IgD-negative memory B cell (primary cell): Measurements from ENCODE around the gene AOPEP. TPM values are rescaled to one million over a fixed set of nuclear protein-coding genes. Genes with fewer than 3 reads are reported as not detected.

ENCODE experiments used
- H3K27ac Mint-ChIP-seq, 3 donors: one replicate each; pipeline ENCODE4 v1.8.0; 2020 to 2022; ENCODE audit warnings: mild to moderate bottlenecking in 3 of 3, mixed read lengths in 3 of 3, moderate library complexity in 1 of 3
- H3K27me3 Mint-ChIP-seq: one replicate; pipeline ENCODE4 v1.8.0; 2021; ENCODE audit warnings: mixed read lengths
- H3K36me3 Mint-ChIP-seq: one replicate; pipeline ENCODE4 v1.8.0; 2020; ENCODE audit warnings: mild to moderate bottlenecking, mixed read lengths
- H3K4me1 Mint-ChIP-seq, 3 donors: one replicate each; pipeline ENCODE4 v1.8.0; 2020 to 2022; ENCODE audit warnings: mixed read lengths in 3 of 3, mild to moderate bottlenecking in 1 of 3
- H3K4me3 Mint-ChIP-seq, 4 donors: one replicate each; pipeline ENCODE4 v1.8.0; 2020 to 2022; ENCODE audit warnings: mild to moderate bottlenecking in 4 of 4, mixed read lengths in 4 of 4, moderate library complexity in 3 of 4
- H3K9me3 Mint-ChIP-seq, 3 donors: one replicate each; pipeline ENCODE4 v1.8.0; 2020 to 2021; ENCODE audit warnings: mixed read lengths in 3 of 3, mild to moderate bottlenecking in 1 of 3
- polyA plus RNA-seq: library from polyadenylated mRNA; unstranded; fragments of 300-500 nt; fragmentation: Illumina TruSeq; gene quantifications from one replicate; pipeline ENCODE4 v1.2.3, GENCODE V29; 2021

Gene AOPEP
- polyA plus RNA-seq, 1 donor from 2014 or later = 4.5 TPM

DNA sequence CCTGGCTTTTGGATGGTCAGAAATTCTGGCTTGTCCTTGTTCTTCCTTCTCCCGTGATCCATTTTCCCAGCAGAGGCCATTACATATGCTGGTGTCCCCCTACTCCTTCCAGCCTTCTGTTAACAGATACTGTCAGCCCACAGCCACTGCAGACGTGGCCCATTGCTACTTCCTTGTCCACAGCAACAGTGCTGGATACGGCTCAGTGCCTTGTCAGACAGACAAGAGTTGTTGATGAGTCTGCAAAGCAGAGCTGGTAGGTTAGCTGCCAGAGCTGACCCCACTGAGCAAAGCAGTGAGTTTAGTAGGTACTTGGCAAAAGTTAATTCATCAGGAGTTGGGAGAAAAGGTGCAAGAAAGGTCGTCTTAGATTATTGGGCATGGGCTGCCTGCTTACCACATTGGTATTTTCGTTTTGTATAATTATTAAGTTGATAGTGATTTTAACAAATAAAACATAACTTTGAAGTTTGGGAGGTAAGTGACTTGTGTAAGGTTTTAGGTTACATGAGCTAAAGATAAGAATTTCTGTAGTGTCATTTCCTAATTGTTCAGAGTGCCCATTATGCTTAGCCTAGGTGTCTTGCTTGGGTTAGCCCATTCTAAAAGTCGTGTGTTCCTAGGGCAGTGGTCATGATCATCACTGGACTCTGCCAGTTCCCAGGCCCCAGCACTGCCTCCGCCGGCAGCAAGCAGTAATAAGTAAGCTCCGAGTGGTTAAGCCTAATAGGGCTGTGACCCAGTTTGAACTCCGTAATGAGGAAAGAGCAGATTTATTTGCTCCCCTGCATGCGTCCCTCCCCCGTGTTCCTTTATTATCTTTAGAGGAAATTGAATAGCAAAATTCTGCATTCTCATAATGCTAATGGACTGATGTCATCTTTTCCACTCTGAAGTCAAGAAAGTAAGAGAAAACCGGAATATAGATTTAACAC, 299.0 kb downstream of the AOPEP start:
- no peak overlapping the region for H3K27ac Mint-ChIP-seq
- no peaks in the 10 kb centered on the region for H3K27me3 Mint-ChIP-seq
- H3K4me1 Mint-ChIP-seq = no peaks in the 10 kb centered on the region
- no peak overlapping the region for H3K4me3 Mint-ChIP-seq
- H3K36me3 Mint-ChIP-seq = peaks cover 5% of the 10 kb centered on the region
- H3K9me3 Mint-ChIP-seq = no peaks in the 10 kb centered on the region

DNA sequence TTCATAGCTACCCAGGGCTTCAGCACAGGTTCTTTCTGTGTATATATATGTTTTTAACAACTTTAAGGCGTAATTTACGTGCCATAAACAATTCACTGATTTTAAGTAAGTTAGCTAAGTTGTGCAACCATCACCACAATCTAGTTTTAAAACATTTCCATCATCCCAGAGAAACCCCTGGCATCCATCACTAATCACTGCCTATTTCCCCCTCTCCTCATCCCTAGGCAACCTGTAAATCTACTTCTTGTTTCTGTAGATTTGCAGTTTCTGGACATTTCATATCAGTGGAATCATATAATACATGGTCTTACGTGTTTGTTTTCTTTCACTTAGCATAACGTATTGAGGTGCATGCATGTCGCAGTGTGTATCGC, 299.6 kb downstream of the AOPEP start:
- Mint-ChIP-seq H3K27me3 (no peaks in the 10 kb centered on the region), H3K4me1 (no peaks in the 10 kb centered on the region), H3K27ac (no peak overlapping the region), H3K9me3 (no peaks in the 10 kb centered on the region), H3K4me3 (no peak overlapping the region), H3K36me3 (peaks cover 5% of the 10 kb centered on the region)

DNA sequence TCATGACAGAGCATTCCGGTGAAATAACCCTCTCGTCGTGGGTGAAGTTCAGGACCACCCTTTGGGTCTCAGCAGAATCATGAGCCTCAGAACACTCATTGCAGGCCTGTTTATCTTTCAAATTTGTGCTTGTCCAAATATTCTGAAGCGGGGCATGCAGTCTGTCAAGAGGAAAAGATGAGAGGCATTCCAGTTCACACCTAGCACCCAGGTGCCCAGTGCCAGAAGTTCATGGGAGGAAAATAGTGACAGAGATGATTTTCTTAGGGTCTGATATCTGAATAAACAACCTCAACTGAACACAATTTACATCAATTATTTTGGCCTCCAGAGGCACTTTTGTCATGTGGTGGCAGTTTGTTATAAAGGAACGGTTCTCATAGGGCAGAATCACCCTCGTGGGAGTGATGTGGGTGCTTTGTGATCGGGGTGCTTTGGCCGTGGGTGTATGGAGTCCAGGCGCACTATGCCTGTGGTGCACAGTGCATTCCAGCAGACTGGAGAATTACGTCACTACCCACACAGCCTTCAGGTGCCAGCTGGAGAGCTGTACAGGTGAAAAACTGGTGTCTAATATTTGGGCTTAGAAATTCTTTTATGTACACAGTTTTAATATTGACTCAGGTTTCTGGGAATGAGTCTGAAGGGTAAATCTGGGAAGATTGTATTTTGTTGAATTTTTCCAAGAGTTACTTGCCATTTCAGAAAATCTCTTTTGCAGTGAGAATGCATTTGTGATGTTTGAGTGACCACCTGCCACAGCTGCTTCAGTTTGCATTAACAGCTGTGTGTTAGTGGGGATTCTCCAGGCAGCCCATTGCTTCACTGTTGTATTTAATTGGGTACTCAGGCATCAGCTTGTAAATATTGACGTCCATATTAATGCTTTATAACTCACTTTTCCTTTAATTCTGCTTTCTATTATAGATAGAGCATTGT, 301.7 kb downstream of the AOPEP start:
- H3K9me3 Mint-ChIP-seq = no peaks in the 10 kb centered on the region
- peaks cover 3% of the 10 kb centered on the region for H3K36me3 Mint-ChIP-seq
- H3K4me1 Mint-ChIP-seq = no peaks in the 10 kb centered on the region
- no peak overlapping the region for H3K27ac Mint-ChIP-seq
- H3K4me3 Mint-ChIP-seq = no peak overlapping the region
- H3K27me3 Mint-ChIP-seq = no peaks in the 10 kb centered on the region

DNA sequence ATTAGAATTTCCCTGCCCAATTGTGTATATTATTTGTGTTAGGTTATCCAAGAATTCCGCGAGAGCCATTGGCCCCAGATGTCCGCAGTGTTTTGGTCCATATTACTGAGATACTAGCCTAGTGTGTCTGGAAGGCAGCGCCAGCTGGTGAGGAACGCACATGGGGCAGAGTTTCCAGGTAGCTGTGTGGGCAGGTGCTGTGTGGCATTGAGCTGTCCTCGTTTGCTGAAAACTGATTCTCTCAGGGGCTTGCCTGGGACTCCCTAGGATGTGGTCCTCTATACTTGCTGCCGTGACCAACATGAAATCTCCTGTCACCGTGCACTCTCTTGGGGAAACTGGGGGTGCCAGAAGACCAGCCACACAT, 302.3 kb downstream of the AOPEP start:
- Mint-ChIP-seq H3K9me3 (no peaks in the 10 kb centered on the region), H3K4me1 (no peaks in the 10 kb centered on the region), H3K27me3 (no peaks in the 10 kb centered on the region), H3K4me3 (no peak overlapping the region), H3K27ac (no peak overlapping the region), H3K36me3 (peaks cover 3% of the 10 kb centered on the region)

DNA sequence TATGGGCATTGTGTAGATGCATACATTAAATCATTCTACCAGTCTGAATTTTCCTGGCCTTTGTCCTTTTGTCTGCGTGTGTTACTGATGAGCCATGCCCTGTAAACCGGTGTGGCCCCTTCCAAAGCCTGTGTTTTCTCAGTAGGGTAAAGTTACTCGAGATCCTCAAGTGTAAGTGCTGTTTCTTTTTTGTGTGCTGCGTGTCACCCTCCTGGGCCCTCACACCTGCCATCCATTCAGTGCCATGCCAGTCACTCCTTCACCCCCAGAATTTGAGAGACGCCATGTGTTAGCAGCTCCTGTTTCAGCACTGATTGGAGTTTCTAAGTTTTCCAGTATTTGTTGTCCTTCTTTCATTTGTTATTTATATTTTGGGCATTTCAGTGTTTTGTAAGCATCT, 302.8 kb downstream of the AOPEP start:
- no peaks in the 10 kb centered on the region for H3K27me3 Mint-ChIP-seq
- peaks cover 3% of the 10 kb centered on the region for H3K36me3 Mint-ChIP-seq
- no peaks in the 10 kb centered on the region for H3K9me3 Mint-ChIP-seq
- H3K27ac Mint-ChIP-seq = peak overlapping the region in 1 of 3 donors; percentile 28
- no peak overlapping the region for H3K4me3 Mint-ChIP-seq
- H3K4me1 Mint-ChIP-seq = no peaks in the 10 kb centered on the region

DNA sequence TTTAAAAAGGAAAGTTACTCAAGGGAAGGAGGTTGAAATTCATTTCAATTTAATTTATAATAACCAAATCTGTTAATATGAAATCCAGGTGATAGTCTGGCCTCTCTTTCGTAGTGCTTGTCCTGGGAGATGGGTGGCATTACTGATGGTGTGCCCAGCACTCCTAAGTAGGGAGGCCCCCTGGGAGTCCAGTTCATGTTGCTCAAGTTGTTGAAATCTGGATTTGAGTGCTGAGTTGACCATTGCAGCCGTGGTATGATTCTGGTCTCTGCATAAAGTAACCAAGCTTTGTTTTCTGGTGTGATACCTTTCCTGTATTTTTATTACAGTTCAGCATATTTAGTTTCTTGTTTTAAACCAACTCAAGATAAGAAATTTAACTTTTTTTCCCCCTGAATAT, 303.2 kb downstream of the AOPEP start:
- no peaks in the 10 kb centered on the region for H3K4me1 Mint-ChIP-seq
- peaks cover 3% of the 10 kb centered on the region for H3K36me3 Mint-ChIP-seq
- no peak overlapping the region for H3K4me3 Mint-ChIP-seq
- no peaks in the 10 kb centered on the region for H3K9me3 Mint-ChIP-seq
- peak overlapping the region in 1 of 3 donors; percentile 28 for H3K27ac Mint-ChIP-seq
- no peaks in the 10 kb centered on the region for H3K27me3 Mint-ChIP-seq

DNA sequence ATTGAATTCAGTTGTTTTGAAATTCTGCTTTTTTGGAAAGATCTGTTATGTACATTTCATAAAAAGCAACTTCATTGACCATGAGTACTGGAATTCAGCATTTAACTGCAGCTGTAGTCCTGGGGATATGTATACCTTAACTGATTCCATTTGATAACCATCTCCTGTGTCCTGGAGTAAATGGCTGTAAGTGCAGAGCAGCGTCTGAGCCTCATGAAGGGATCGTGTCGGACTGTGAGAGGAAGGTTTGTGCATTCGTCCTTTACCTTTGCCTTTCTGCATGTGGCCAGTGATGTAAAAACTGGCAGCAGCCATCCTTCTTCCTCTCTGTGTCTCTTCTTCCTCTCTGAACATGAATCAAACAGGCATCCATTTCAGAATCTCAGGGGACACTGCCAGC, 303.8 kb downstream of the AOPEP start:
- Mint-ChIP-seq H3K9me3 (no peaks in the 10 kb centered on the region), H3K27me3 (no peaks in the 10 kb centered on the region), H3K4me3 (no peak overlapping the region), H3K36me3 (peaks cover 3% of the 10 kb centered on the region), H3K4me1 (no peaks in the 10 kb centered on the region), H3K27ac (no peak overlapping the region)

DNA sequence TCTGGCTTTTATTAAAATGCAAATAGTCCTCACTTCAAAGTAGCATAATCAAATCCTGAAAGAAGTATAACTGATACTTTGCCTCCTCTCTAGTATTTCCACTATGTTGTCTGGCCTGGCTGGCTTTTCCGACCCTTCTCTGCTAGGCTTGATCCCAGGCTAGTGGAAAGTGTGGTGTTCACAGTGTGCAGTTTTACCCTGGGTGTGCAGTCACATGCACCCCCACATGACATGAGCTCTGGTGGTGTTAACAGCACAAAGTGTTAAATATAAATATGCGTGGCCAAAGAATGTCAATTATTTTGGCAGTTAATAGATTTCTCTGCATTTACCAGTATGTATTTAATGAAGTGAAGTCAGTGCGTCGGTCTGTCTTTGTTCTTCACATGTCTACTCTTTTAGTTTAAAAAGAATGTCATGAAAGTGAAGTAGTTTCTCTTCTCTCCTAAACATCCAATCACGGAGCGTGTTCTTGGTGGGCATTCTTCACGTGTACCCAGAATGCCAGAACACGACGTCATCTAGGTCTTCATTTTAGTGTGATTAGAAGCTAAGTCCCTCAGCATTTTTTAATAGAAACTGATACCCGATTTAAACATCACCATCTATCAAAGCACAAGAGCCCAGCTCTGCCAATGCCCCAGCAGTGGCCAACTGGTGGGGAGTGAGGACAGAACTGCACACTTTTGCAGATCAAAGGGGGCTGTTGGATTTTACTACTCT, 304.6 kb downstream of the AOPEP start:
- no peaks in the 10 kb centered on the region for H3K4me1 Mint-ChIP-seq
- peaks cover 3% of the 10 kb centered on the region for H3K36me3 Mint-ChIP-seq
- H3K27ac Mint-ChIP-seq = no peak overlapping the region
- no peaks in the 10 kb centered on the region for H3K27me3 Mint-ChIP-seq
- no peak overlapping the region for H3K4me3 Mint-ChIP-seq
- no peaks in the 10 kb centered on the region for H3K9me3 Mint-ChIP-seq

DNA sequence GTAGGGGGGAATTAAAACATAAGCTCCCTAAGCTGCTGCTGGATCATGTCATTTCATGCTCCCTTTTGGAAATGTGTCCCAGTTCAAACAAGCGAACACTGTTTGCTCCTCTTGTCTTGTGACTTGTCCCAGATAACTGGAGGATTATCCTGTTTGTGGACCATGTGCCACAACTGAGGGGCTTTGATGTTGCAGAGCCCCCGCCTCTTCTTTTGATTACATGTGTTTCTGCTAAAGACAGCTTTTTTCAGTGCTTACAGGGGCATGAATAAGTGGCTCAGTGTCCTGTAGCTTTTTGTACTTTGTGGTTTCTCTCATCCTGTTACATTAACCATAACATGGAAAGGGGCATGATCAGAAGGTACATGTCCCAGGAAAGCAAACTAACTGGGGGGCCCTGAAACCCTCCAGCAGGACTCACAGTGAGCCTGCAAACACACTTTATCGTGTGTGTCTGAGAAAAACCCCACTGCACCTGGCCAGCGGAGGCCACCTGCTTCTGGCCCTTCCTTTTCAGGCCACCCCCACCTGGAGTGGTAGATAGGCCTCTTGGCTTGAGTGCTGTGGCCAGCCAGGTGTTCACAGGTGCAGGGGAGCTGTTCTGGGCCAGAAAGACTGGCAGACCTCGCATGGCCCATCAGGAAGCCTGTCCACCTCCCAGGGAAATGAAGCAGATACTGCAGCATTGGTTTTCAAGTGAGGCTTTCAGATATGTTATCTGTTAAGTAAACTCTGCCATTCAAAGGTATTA, 305.4 kb downstream of the AOPEP start:
- Mint-ChIP-seq H3K4me3 (no peak overlapping the region), H3K36me3 (peaks cover 3% of the 10 kb centered on the region), H3K4me1 (no peaks in the 10 kb centered on the region), H3K27ac (no peak overlapping the region), H3K9me3 (no peaks in the 10 kb centered on the region), H3K27me3 (no peaks in the 10 kb centered on the region)

DNA sequence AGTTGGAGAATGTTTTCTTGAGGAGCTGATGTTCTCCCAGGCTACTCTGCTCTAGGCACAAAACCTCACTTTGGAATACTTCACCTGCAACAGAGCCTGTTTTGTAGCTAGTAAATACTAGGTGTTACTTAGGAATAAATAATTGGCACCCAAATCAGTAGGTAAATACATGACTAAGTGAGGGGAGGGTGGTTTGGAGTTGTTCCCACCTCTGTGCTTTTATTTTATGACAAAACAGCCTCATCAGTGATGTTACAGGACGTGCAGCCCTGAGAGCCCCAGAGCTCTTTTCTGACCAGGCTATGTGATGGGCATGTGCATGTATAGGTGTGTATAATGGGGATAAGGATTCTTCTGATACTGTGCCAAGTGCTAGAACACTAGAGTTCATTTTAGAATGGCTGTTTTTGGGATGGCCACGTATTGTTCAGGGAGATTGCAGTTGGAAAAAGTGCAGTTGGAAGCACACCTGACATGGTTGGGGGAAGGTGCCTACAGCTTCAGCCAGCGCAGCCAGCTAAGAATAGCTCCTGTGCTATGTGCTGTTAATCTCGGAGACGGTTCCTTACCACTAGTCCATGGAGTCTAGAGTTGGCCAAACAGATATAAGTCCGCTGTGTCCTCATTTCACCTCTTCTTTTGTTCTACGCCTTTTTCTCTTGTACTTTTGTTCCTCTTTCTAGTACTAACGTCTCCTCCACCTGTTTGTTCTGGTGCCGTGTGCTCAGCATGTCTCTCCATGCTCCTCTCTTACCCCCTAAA, 306.3 kb downstream of the AOPEP start:
- Mint-ChIP-seq H3K27me3 (no peaks in the 10 kb centered on the region), H3K27ac (no peak overlapping the region), H3K9me3 (no peaks in the 10 kb centered on the region), H3K4me1 (no peaks in the 10 kb centered on the region), H3K36me3 (peaks cover 1% of the 10 kb centered on the region), H3K4me3 (no peak overlapping the region)

DNA sequence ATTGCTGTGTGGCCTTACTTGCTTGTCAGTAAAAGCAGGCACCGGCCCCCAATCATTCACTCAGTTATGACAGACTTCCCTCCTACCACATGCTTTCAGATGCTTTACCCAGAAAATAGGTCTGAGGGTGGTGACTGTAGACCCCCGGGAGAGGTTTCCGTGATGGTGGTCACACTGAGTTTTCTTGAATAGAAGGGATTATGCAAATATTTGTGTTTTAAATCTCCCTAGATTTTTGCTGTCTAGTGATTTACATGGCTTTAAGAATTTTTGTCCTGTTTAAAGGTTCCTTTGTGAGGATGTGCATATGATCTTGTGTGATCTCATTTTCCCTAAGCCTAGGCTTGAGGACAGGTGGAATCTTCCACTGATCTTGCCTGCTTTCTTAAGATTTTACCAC, 309.3 kb downstream of the AOPEP start:
- peaks cover 7% of the 10 kb centered on the region for H3K36me3 Mint-ChIP-seq
- no peaks in the 10 kb centered on the region for H3K9me3 Mint-ChIP-seq
- H3K27me3 Mint-ChIP-seq = no peaks in the 10 kb centered on the region
- no peaks in the 10 kb centered on the region for H3K4me1 Mint-ChIP-seq
- no peak overlapping the region for H3K27ac Mint-ChIP-seq
- no peak overlapping the region for H3K4me3 Mint-ChIP-seq

DNA sequence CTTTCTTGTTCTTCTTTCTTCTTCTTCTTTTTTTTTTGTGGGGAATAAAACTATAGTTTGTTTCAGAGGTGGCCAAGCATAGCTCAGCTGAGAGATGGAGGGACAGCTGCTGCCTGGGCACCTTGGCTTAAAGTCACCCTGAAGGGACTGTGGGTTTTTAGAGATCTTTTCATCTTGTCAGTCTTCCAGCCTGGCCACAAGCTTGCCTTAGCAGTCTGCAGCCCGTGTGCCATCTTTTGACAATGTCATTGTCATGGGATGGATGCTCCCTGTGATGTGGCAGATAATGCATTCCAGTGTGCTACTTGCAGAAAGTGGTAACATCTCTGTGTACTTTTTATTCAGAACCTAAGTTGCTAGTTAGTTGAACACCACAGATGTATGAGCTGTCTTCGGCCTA, 310.2 kb downstream of the AOPEP start:
- Mint-ChIP-seq H3K27ac (no peak overlapping the region), H3K27me3 (no peaks in the 10 kb centered on the region), H3K36me3 (peaks cover 5% of the 10 kb centered on the region), H3K4me1 (no peaks in the 10 kb centered on the region), H3K9me3 (no peaks in the 10 kb centered on the region), H3K4me3 (no peak overlapping the region)

DNA sequence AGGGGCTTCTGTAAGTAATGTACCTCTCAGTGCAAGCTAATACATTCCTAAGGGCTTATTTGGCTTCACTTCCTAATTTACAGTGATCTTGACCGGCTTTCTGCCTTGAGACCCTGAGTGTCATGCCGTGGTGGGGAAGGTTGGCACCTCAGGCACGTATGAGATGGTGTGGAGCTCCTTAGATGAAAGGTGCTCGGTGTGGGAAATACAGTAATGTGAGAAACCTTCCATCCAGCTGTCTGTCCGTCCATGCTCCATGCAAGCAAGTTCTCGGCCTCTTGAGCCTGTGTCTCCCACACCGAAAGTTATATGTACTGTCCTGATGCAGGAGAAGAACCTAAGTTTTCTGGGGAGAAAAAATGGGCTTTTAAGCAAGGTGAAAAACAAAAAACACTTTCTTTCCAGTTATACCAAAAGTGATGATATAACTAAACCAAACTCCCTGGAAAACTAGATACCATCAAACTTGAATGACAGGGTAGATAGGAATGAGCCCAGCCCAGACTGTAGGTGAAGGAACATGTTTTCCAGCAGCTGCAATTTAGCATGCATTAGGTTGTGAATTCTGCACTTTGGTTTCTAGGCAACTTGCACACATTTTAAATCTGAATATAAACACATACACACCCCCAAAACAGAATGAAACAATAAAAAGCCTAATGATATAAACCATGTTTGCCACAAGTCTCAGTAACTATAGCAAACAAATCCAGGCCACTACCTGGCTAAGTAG, 311.5 kb downstream of the AOPEP start:
- peaks cover 5% of the 10 kb centered on the region for H3K36me3 Mint-ChIP-seq
- H3K9me3 Mint-ChIP-seq = no peaks in the 10 kb centered on the region
- H3K27me3 Mint-ChIP-seq = no peaks in the 10 kb centered on the region
- H3K4me1 Mint-ChIP-seq = no peaks in the 10 kb centered on the region
- H3K4me3 Mint-ChIP-seq = no peak overlapping the region
- H3K27ac Mint-ChIP-seq = no peak overlapping the region
